ENCODE data around the gene VPS26B.

VPS26B gene

GRCh38 chr11:134288486-134288885 is 64.0 kb downstream of the VPS26B start:
- DNase-seq (ENCODE audit: low read depth, low spot score): no peak
- Histone ChIP-seq H3K36me3 (ENCODE audit: insufficient read depth, low read length) (no peaks in the 10 kb centered on the region), H3K27ac (no peak overlapping the region), H3K4me3 (no peak overlapping the region), H3K9ac (ENCODE audit: insufficient read length) (no peak overlapping the region), H3K9me3 (ENCODE audit: low read depth, low read length) (no peaks in the 10 kb centered on the region)
- TF ChIP-seq FOXP2 (optimal IDR thresholded peaks at IDR 0.05; ENCODE audit: control extremely low read depth, extremely low read length, insufficient read depth): no peak

GRCh38 chr11:134289167-134289566 is 64.7 kb downstream of the VPS26B start:
- Histone ChIP-seq H3K27ac (no peak overlapping the region), H3K9me3 (ENCODE audit: low read depth, low read length) (no peaks in the 10 kb centered on the region), H3K36me3 (ENCODE audit: insufficient read depth, low read length) (no peaks in the 10 kb centered on the region), H3K4me3 (no peak overlapping the region), H3K9ac (ENCODE audit: insufficient read length) (no peak overlapping the region)
- DNase-seq (ENCODE audit: low read depth, low spot score): no peak
- no peak for TF ChIP-seq FOXP2 (optimal IDR thresholded peaks at IDR 0.05; ENCODE audit: control extremely low read depth, extremely low read length, insufficient read depth)
- no peak for TF ChIP-seq EZH2 (IDR thresholded peaks at IDR 0.05)
- TF ChIP-seq POLR2AphosphoS5 (IDR thresholded peaks at IDR 0.05; ENCODE audit: borderline replicate concordance, low read depth, low read length): no peak

- H3K9ac ChIP-seq (ENCODE audit: insufficient read length): no peak overlapping the region
- DNase-seq (ENCODE audit: low read depth, low spot score): no peak
- H3K9me3 ChIP-seq (ENCODE audit: low read depth, low read length): no peaks in the 10 kb centered on the region
- no peak for TF ChIP-seq FOXP2 (optimal IDR thresholded peaks at IDR 0.05; ENCODE audit: control extremely low read depth, extremely low read length, insufficient read depth)
- no peak for TF ChIP-seq EZH2 (IDR thresholded peaks at IDR 0.05)
- TF ChIP-seq POLR2AphosphoS5 (IDR thresholded peaks at IDR 0.05; ENCODE audit: borderline replicate concordance, low read depth, low read length): no peak
- H3K36me3 ChIP-seq (ENCODE audit: insufficient read depth, low read length): no peaks in the 10 kb centered on the region
- no peak overlapping the region for H3K4me3 ChIP-seq
- H3K27ac ChIP-seq: no peak overlapping the region
Observed at GRCh38 chr11:134289789-134290188, 65.3 kb downstream of the VPS26B start.

- Histone ChIP-seq H3K9ac (ENCODE audit: insufficient read length) (no peak overlapping the region), H3K36me3 (ENCODE audit: insufficient read depth, low read length) (no peaks in the 10 kb centered on the region), H3K9me3 (ENCODE audit: low read depth, low read length) (no peaks in the 10 kb centered on the region), H3K4me3 (no peak overlapping the region), H3K27ac (no peak overlapping the region)
- no peak for TF ChIP-seq POLR2AphosphoS5 (IDR thresholded peaks at IDR 0.05; ENCODE audit: borderline replicate concordance, low read depth, low read length)
- TF ChIP-seq FOXP2 (optimal IDR thresholded peaks at IDR 0.05; ENCODE audit: control extremely low read depth, extremely low read length, insufficient read depth): no peak
- TF ChIP-seq EZH2 (IDR thresholded peaks at IDR 0.05): no peak
- no peak for DNase-seq (ENCODE audit: low read depth, low spot score)
Observed at GRCh38 chr11:134290646-134291045, 66.2 kb downstream of the VPS26B start.

- Histone ChIP-seq H3K9me3 (ENCODE audit: low read depth, low read length) (no peaks in the 10 kb centered on the region), H3K9ac (ENCODE audit: insufficient read length) (no peak overlapping the region), H3K27ac (no peak overlapping the region), H3K36me3 (ENCODE audit: insufficient read depth, low read length) (no peaks in the 10 kb centered on the region), H3K4me3 (no peak overlapping the region)
- TF ChIP-seq EZH2 (IDR thresholded peaks at IDR 0.05) (no peak), FOXP2 (optimal IDR thresholded peaks at IDR 0.05; ENCODE audit: control extremely low read depth, extremely low read length, insufficient read depth) (no peak), POLR2AphosphoS5 (IDR thresholded peaks at IDR 0.05; ENCODE audit: borderline replicate concordance, low read depth, low read length) (no peak)
- no peak for DNase-seq (ENCODE audit: low read depth, low spot score)
Observed at GRCh38 chr11:134291196-134291595, 66.7 kb downstream of the VPS26B start.

- no peaks in the 10 kb centered on the region for H3K9me3 ChIP-seq (ENCODE audit: low read depth, low read length)
- TF ChIP-seq FOXP2 (optimal IDR thresholded peaks at IDR 0.05; ENCODE audit: control extremely low read depth, extremely low read length, insufficient read depth): no peak
- no peak for TF ChIP-seq POLR2AphosphoS5 (IDR thresholded peaks at IDR 0.05; ENCODE audit: borderline replicate concordance, low read depth, low read length)
- no peak for TF ChIP-seq EZH2 (IDR thresholded peaks at IDR 0.05)
- no peak for DNase-seq (ENCODE audit: low read depth, low spot score)
Observed at GRCh38 chr11:134292661-134293060, 68.2 kb downstream of the VPS26B start.

GRCh38 chr11:134293119-134294113 is 68.9 kb downstream of the VPS26B start:
- no peak overlapping the region for H3K27ac ChIP-seq
- no peaks in the 10 kb centered on the region for H3K9me3 ChIP-seq (ENCODE audit: low read depth, low read length)
- no peaks in the 10 kb centered on the region for H3K36me3 ChIP-seq (ENCODE audit: insufficient read depth, low read length)
- no peak overlapping the region for H3K4me3 ChIP-seq
- H3K9ac ChIP-seq (ENCODE audit: insufficient read length): no peak overlapping the region
- no peak for TF ChIP-seq EZH2 (IDR thresholded peaks at IDR 0.05)
- TF ChIP-seq POLR2AphosphoS5 (IDR thresholded peaks at IDR 0.05; ENCODE audit: borderline replicate concordance, low read depth, low read length): no peak
- TF ChIP-seq FOXP2 (optimal IDR thresholded peaks at IDR 0.05; ENCODE audit: control extremely low read depth, extremely low read length, insufficient read depth): no peak
- no peak for DNase-seq (ENCODE audit: low read depth, low spot score)

More at GRCh38 chr11:134292661-134293060, 68.2 kb downstream of the VPS26B start:
- no peak overlapping the region for H3K27ac ChIP-seq
- H3K36me3 ChIP-seq (ENCODE audit: insufficient read depth, low read length): no peaks in the 10 kb centered on the region
- H3K9ac ChIP-seq (ENCODE audit: insufficient read length): no peak overlapping the region
- H3K4me3 ChIP-seq: no peak overlapping the region

- H3K4me3 ChIP-seq: no peak overlapping the region
- H3K36me3 ChIP-seq (ENCODE audit: insufficient read depth, low read length): no peaks in the 10 kb centered on the region
- no peak overlapping the region for H3K9ac ChIP-seq (ENCODE audit: insufficient read length)
- DNase-seq (ENCODE audit: low read depth, low spot score): no peak
- no peaks in the 10 kb centered on the region for H3K9me3 ChIP-seq (ENCODE audit: low read depth, low read length)
- no peak overlapping the region for H3K27ac ChIP-seq
- TF ChIP-seq FOXP2 (optimal IDR thresholded peaks at IDR 0.05; ENCODE audit: control extremely low read depth, extremely low read length, insufficient read depth) (no peak), EZH2 (IDR thresholded peaks at IDR 0.05) (no peak)
Observed at GRCh38 chr11:134294664-134295063, 70.2 kb downstream of the VPS26B start.

All from SK-N-MC (cell line).